ENCODE results near the gene RPA3.

- TF ChIP-seq CTCF (conservative IDR thresholded peaks at IDR 0.05; ENCODE audit: low read depth, low read length) (peak; percentile 67; the same call in 1 of the 2 replicates), EZH2 (IDR thresholded peaks at IDR 0.05; ENCODE audit: low read length, unreplicated experiment) (no peak), EZH2phosphoT487 (IDR thresholded peaks at IDR 0.05; ENCODE audit: borderline replicate concordance, low read length) (no peak)
Measured at GRCh38 chr7:7761340-7761973, 43.0 kb upstream of the RPA3 start.
